ENCODE measurements around the gene MACROD2.

DNA sequence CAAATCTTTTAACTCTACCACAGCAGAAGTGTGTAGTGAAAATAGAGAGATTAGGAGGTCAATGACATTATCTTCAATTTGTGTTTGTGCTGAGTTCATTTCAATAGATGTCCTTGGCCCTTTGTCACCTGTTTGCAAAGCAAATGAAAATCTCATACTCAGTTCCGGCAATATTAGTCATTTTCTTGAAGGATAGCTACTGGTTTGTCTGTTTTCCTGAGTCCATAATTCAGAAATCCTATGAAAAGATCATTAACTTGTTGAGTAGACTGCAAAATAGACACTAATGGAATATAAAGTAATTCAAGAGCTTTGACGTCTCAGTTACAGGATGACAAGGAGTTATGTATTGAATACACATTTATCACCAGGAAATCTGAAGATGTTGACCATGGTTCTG, 1163.2 kb downstream of the MACROD2 start:
- TF ChIP-seq, protein P1, sequence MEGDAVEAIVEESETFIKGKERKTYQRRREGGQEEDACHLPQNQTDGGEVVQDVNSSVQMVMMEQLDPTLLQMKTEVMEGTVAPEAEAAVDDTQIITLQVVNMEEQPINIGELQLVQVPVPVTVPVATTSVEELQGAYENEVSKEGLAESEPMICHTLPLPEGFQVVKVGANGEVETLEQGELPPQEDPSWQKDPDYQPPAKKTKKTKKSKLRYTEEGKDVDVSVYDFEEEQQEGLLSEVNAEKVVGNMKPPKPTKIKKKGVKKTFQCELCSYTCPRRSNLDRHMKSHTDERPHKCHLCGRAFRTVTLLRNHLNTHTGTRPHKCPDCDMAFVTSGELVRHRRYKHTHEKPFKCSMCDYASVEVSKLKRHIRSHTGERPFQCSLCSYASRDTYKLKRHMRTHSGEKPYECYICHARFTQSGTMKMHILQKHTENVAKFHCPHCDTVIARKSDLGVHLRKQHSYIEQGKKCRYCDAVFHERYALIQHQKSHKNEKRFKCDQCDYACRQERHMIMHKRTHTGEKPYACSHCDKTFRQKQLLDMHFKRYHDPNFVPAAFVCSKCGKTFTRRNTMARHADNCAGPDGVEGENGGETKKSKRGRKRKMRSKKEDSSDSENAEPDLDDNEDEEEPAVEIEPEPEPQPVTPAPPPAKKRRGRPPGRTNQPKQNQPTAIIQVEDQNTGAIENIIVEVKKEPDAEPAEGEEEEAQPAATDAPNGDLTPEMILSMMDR (IDR thresholded peaks at IDR 0.05), result no peak
- TF ChIP-seq POLR2A (IDR thresholded peaks at IDR 0.05), result no peak

Measured in uterus (tissue), 2 donors.